ENCODE results near the gene ZNF564.
"Not testable (repeated sequence)": the region's sequence is repeated elsewhere in the genome, so short reads cannot be mapped to it uniquely, and the experiment has no call there.

Gene ZNF564

GRCh38 chr19:12551060-12551832 lies at the start of gene ZNF564:
Gene ZNF564, minus strand, starts transcription at chr19:12551482. Its CDS starts 150 bp downstream, at chr19:12551332.
- Mint-ChIP-seq H3K4me1 (peaks cover 25 to 52% of the 10 kb centered on the region in 2 donors), H3K4me3 (peak within 1 kb of the TSS; percentile 98 to 99), H3K27ac (peak within 1 kb of the TSS; percentile 97), H3K36me3 (peaks cover 20 to 22% of the 10 kb centered on the region in 2 donors), H3K9me3 (no peaks in the 10 kb centered on the region), H3K27me3 (peaks cover 0 to 10% of the 10 kb centered on the region in 2 donors)
- DNase-seq, result peak; percentile 94
- ATAC-seq (replicated peaks), result peak; percentile 98 to 99

- H3K9me3 Mint-ChIP-seq, result no peaks in the 10 kb centered on the region
- peaks cover 16 to 29% of the 10 kb centered on the region in 2 donors for H3K36me3 Mint-ChIP-seq
- H3K4me3 Mint-ChIP-seq, result no peak overlapping the region
- H3K27ac Mint-ChIP-seq, result no peak overlapping the region
- no peaks in the 10 kb centered on the region for H3K4me1 Mint-ChIP-seq
- H3K27me3 Mint-ChIP-seq, result no peaks in the 10 kb centered on the region
- ATAC-seq (replicated peaks), result no peak
- DNase-seq, result no peak
Measured at GRCh38 chr19:12597594-12597993, 46.3 kb upstream of the ZNF564 start.

- no peak for DNase-seq
- Mint-ChIP-seq H3K9me3 (no peaks in the 10 kb centered on the region), H3K4me1 (no peaks in the 10 kb centered on the region), H3K4me3 (no peak overlapping the region), H3K27me3 (no peaks in the 10 kb centered on the region), H3K36me3 (peaks cover 14 to 28% of the 10 kb centered on the region in 2 donors), H3K27ac (no peak overlapping the region)
- no peak for ATAC-seq (replicated peaks)
Measured at GRCh38 chr19:12596927-12597548, 45.8 kb upstream of the ZNF564 start.

GRCh38 chr19:12596485-12596884 lies 45.2 kb upstream of the ZNF564 start:
- H3K27ac Mint-ChIP-seq, result no peak overlapping the region
- no peak for DNase-seq
- no peaks in the 10 kb centered on the region for H3K27me3 Mint-ChIP-seq
- H3K4me3 Mint-ChIP-seq, result no peak overlapping the region
- no peak for ATAC-seq (replicated peaks)
- H3K4me1 Mint-ChIP-seq, result no peaks in the 10 kb centered on the region
- H3K36me3 Mint-ChIP-seq, result peaks cover 16 to 24% of the 10 kb centered on the region in 2 donors
- no peaks in the 10 kb centered on the region for H3K9me3 Mint-ChIP-seq

GRCh38 chr19:12581100-12581499 lies 29.8 kb upstream of the ZNF564 start:
- ATAC-seq (replicated peaks) (no peak), DNase-seq (no peak)
- H3K27me3 Mint-ChIP-seq, result no peaks in the 10 kb centered on the region
- peaks cover 5 to 11% of the 10 kb centered on the region in 2 donors for H3K9me3 Mint-ChIP-seq
- H3K36me3 Mint-ChIP-seq, result peaks cover 49 to 62% of the 10 kb centered on the region in 2 donors
- H3K4me1 Mint-ChIP-seq, result peaks cover 0 to 2% of the 10 kb centered on the region in 2 donors
- H3K4me3 Mint-ChIP-seq, result no peak overlapping the region
- H3K27ac Mint-ChIP-seq, result no peak overlapping the region

- DNase-seq (no peak), ATAC-seq (replicated peaks) (no peak)
- Mint-ChIP-seq H3K27ac (no peak overlapping the region), H3K36me3 (peaks cover 49 to 62% of the 10 kb centered on the region in 2 donors), H3K27me3 (no peaks in the 10 kb centered on the region), H3K9me3 (peaks cover 5 to 11% of the 10 kb centered on the region in 2 donors), H3K4me1 (peaks cover 3 to 5% of the 10 kb centered on the region in 2 donors), H3K4me3 (no peak overlapping the region)
Measured at GRCh38 chr19:12580180-12580694, 29.0 kb upstream of the ZNF564 start.

- Mint-ChIP-seq H3K9me3 (peaks cover 5 to 11% of the 10 kb centered on the region in 2 donors), H3K27ac (no peak overlapping the region), H3K4me3 (no peak overlapping the region), H3K4me1 (peaks cover 17 to 18% of the 10 kb centered on the region in 2 donors), H3K36me3 (peaks cover 52 to 66% of the 10 kb centered on the region in 2 donors), H3K27me3 (no peaks in the 10 kb centered on the region)
- DNase-seq (no peak), ATAC-seq (replicated peaks) (no peak)
Measured at GRCh38 chr19:12578641-12579040, 27.4 kb upstream of the ZNF564 start.

GRCh38 chr19:12574036-12574435 lies 22.8 kb upstream of the ZNF564 start:
- Mint-ChIP-seq H3K27me3 (no peaks in the 10 kb centered on the region), H3K4me1 (peaks cover 27 to 43% of the 10 kb centered on the region in 2 donors), H3K4me3 (peak overlapping the region; percentile 41 to 50), H3K27ac (peak overlapping the region; percentile 90), H3K9me3 (peaks cover 0 to 2% of the 10 kb centered on the region in 2 donors), H3K36me3 (peaks cover 19 to 29% of the 10 kb centered on the region in 2 donors)
- peak; percentile 98 for ATAC-seq (replicated peaks)
- DNase-seq, result peak; percentile 50

- Mint-ChIP-seq H3K4me3 (no peak overlapping the region), H3K27me3 (no peaks in the 10 kb centered on the region), H3K27ac (no peak overlapping the region), H3K36me3 (peaks cover 0 to 3% of the 10 kb centered on the region in 2 donors), H3K9me3 (peaks cover 0 to 2% of the 10 kb centered on the region in 2 donors), H3K4me1 (peaks cover 17 to 31% of the 10 kb centered on the region in 2 donors)
- DNase-seq (no peak), ATAC-seq (replicated peaks) (no peak)
Measured at GRCh38 chr19:12567951-12568350, 16.7 kb upstream of the ZNF564 start.

GRCh38 chr19:12566380-12566779 lies 15.1 kb upstream of the ZNF564 start:
- H3K9me3 Mint-ChIP-seq; H3K36me3 Mint-ChIP-seq; H3K4me3 Mint-ChIP-seq; DNase-seq; H3K27ac Mint-ChIP-seq; ATAC-seq (replicated peaks); H3K27me3 Mint-ChIP-seq: not testable (repeated sequence)
- H3K4me1 Mint-ChIP-seq, result peaks cover 4 to 15% of the 10 kb centered on the region in 2 donors

GRCh38 chr19:12564016-12564664 lies 12.9 kb upstream of the ZNF564 start:
- H3K27ac Mint-ChIP-seq, result peak overlapping the region; percentile 34
- no peaks in the 10 kb centered on the region for H3K36me3 Mint-ChIP-seq
- H3K27me3 Mint-ChIP-seq, result no peaks in the 10 kb centered on the region
- H3K9me3 Mint-ChIP-seq, result no peaks in the 10 kb centered on the region
- H3K4me1 Mint-ChIP-seq, result peaks cover 4 to 8% of the 10 kb centered on the region in 2 donors
- ATAC-seq (replicated peaks), result peak; percentile 92 to 97
- peak overlapping the region; percentile 32 to 53 for H3K4me3 Mint-ChIP-seq
- DNase-seq, result peak; percentile 84

- no peaks in the 10 kb centered on the region for H3K9me3 Mint-ChIP-seq
- H3K36me3 Mint-ChIP-seq, result peaks cover 0 to 6% of the 10 kb centered on the region in 2 donors
- no peak for ATAC-seq (replicated peaks)
- H3K27ac Mint-ChIP-seq, result no peak overlapping the region
- H3K27me3 Mint-ChIP-seq, result peaks cover 0 to 10% of the 10 kb centered on the region in 2 donors
- peak overlapping the region in 1 of 2 donors; percentile 66 for H3K4me3 Mint-ChIP-seq
- H3K4me1 Mint-ChIP-seq, result peaks cover 8 to 25% of the 10 kb centered on the region in 2 donors
- no peak for DNase-seq
Measured at GRCh38 chr19:12555456-12555930, 4.2 kb upstream of the ZNF564 start.

- ATAC-seq (replicated peaks), result no peak
- Mint-ChIP-seq H3K27me3 (no peaks in the 10 kb centered on the region), H3K4me1 (peaks cover 41 to 61% of the 10 kb centered on the region in 2 donors), H3K4me3 (no peak overlapping the region), H3K36me3 (peaks cover 43 to 51% of the 10 kb centered on the region in 2 donors), H3K27ac (no peak overlapping the region), H3K9me3 (peaks cover 4 to 5% of the 10 kb centered on the region in 2 donors)
- no peak for DNase-seq
Measured at GRCh38 chr19:12546903-12547302, 4.4 kb downstream of the ZNF564 start.

GRCh38 chr19:12546068-12546467 lies 5.2 kb downstream of the ZNF564 start:
- no peaks in the 10 kb centered on the region for H3K27me3 Mint-ChIP-seq
- DNase-seq, result no peak
- peaks cover 41 to 51% of the 10 kb centered on the region in 2 donors for H3K36me3 Mint-ChIP-seq
- ATAC-seq (replicated peaks), result no peak
- peak overlapping the region; percentile 78 for H3K27ac Mint-ChIP-seq
- H3K9me3 Mint-ChIP-seq, result peaks cover 4 to 5% of the 10 kb centered on the region in 2 donors
- H3K4me3 Mint-ChIP-seq, result no peak overlapping the region
- peaks cover 38 to 55% of the 10 kb centered on the region in 2 donors for H3K4me1 Mint-ChIP-seq
